DMS53 treated with DMSO at 0.1 percent for 48 hours (cell line): ENCODE results near the gene TNNT2.

ENCODE experiments used
- DNase-seq: peaks from one replicate; lab custom pipeline; 2025; ENCODE audit not compliant: unreplicated experiment; lab: John Stamatoyannopoulos, UW

Gene TNNT2

DNA sequence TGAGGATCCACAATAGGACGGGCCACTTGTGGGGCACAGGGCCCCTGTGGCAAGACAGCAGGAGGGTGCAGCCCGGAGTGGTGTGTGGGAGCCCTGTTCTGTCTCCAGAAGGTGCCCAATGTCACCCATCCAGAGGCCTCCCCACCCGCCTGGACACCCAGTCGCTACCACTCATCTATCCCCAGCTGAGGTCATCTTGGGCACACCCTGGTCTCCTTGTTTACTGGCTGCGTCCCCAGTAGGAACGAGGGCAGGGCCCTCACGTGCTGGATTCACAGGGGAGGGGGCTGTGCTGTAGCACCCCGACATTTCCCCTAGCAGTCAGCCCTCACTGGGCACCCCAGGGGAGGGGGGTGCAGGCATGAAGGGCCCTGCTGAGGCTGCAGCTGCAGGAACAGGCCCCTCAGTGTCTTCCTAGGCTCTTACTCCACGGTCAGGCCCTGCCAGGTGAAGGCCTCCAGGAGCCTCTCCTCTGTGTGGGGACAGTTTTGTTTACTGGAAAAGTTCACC lies 2.3 kb upstream of the TNNT2 start:
- DNase-seq = no peak

DNA sequence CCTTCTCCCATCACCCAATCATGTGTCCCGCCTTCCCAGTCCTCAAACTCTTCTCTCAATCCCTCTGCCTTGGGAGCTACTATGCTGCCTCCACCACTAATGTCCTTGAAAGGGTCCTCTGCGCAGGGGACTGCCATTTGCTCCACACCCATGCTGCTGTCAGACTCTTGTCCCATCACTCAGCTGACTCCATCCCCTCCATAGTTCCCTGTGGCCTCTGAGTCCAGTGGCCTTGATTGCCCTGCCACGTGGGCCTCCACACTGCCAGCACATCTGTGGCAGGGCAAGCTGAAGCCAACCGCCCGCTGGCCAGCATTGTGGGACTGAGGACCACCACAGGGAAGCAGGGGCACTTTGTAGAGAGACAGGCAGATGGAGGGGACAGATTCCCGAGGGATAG lies 1.3 kb upstream of the TNNT2 start:
- DNase-seq = no peak

DNA sequence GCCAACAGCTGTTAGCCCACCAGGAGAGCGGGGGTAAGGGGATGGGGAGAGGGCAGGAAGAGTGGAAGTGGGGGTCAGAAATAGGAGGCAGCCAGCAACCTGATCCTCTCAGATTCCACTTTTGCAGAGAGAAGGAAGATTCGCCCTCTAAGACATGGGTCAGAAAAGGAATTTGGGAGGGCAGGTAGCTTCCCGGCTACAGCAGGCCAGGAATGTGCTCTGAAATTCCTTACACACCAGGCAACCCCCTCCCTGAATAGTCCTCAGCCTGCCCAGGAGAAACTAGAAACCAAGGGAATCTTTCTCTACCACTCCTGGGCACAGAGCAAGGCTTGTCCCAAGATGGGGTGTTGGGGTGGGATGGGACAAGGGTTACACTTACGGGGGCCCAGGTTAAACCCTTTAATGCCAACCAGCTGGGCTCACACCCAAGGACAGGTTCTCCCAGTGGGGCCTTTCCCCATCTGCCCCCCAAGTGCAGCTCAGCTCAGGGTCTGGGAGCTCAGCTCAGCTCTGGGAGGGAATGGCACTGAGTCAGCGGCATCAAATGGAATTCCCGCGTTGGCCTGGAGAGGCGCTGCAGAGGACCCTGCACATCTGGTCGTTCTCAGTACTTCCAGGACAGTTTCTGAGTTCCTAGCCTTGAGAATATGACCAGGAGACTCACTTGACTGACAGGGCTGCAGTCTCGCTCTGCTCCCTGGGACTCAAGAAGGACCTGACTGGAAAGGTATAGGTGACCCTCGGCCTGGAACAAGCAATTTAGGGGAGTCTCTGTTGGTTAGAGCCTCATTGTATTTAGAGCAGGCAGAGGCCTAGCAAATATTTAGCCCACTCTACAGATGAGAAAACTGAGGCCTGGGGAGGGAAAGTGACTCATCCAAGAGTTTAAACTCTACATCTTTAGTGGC lies 761 bp downstream of the TNNT2 start:
- DNase-seq = peak; percentile 29

DNA sequence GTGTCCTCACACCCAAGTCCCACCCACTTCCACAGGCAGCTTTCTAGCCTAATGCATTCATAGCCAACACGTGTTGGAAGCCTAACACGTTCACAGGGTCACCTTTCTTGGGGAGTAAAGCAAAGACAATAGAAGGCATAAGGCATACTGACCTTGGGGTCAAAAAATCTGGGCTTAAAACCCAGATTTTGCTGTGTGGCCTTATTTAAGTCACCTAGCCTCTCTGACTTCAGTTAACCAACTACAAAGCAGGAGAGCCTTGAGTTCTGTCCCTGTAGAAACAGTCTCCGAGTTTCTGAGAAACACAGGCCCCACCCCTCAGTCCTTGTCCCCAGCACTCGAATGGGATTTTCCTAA lies 1.4 kb downstream of the TNNT2 start:
- no peak for DNase-seq

DNA sequence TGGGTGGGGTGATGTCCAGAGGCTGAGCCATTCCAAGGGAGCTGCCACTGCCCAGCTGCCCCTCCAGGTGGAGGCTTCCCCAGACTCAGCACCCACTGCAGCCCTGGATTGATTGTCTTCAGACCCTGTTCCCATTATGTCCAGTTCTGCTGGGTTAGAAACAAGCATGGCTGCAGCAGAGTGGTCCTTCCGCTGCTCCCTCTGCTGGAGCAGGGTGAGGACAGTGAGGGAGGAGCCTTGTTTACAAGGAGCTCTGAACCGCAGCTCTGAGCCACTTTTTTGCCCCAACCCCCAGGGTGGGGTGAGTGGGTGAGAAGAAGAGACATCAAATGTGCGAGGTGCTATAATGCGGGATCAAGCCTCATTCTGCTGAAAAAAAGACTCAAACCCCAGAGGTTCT lies 2.3 kb downstream of the TNNT2 start:
- no peak for DNase-seq

DNA sequence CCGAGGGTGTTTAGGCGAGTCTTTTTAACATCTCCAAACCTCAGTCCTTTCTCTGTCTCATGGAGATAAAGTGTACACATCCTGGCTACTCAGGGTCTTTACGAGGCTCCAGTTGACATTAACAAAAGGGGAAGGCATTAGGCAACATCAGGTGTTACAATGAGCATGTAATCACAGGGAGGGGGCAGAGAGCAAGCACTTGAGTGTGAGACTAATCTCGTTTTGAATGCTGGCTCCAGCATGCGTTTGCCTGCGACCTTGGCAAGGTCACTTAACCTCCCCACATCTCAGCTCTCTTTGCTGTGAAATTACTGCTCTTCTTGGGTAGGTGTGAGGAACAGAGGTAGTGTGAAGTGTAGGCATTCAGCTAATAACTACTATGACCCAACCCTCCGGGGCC lies 3.1 kb downstream of the TNNT2 start:
- DNase-seq = no peak

DNA sequence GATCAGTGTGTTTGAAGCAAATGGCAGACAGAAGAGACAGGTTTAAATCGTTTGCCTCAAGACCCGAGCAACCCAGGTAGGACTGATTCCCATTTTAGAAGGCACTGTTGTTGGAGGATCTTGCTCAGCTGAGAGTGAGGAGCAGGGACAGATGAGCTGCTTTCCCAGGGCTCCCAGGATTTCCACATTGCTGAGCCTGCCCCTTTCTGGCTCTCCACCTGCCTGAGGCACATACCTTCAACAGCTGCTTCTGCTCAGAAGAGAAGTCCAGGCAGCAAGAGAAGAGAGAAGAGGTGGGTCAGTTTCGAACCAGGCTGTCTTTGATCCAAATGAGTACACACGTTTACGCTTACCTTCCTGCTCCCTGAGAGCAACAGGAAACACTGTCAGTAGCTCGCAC lies 5.7 kb downstream of the TNNT2 start:
- DNase-seq = no peak

DNA sequence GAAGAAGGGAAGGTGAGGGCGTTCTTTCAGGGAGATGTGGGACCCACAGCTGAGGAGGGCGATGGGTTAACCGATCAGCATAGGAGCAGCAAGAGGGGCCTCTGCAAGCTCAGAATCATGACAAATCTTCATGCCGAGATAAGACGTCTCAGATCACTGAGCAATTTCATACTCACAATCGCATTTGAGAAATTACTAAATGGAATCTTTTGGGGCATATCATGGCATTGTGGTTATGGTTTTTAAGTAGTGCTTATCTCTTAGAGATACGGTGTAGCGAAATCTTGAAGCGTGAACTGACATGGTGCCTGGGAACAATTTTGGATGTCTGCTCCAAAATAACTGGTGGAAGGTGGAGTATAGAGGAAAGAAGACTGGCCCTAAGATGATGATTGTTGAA lies 6.2 kb downstream of the TNNT2 start:
- no peak for DNase-seq

DNA sequence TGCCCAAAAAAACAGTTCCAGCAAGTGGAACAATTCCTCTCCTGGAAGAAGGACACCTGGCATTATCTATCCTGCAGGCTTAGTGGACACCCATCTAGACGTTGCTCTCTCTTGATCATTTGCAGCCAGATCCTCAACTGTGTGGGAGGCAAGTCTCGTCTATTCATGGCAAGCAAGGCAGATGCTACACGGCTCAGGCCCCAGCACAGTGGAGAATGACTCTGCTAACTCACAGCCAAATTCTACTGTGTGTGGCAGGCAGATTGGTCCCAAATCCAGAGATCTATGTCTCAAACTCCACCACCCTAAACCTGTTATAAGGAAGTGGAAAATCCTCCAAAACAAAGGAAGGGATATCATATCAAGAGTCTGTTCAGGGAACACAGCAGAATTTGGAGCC lies 7.0 kb downstream of the TNNT2 start:
- no peak for DNase-seq

DNA sequence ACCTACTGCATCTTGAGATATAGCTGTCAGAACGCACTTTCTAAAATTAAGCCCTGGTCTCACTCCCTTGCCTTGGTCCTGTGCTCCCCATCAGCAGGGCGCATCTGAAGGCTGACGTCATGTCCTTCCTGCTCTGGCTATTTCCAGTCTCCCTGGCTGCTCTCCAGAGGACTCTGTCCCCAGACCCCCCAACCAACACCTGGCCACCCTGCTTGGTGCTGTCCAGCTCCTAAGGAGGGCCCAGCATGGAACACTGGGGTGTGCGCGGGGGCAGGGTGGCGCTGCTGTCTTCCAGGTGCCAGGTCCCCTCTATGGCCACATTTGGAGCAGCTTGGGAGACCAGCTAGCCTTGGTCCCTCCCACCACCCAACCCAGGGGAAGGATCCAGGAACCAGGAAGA lies 8.3 kb downstream of the TNNT2 start:
- no peak for DNase-seq

DNA sequence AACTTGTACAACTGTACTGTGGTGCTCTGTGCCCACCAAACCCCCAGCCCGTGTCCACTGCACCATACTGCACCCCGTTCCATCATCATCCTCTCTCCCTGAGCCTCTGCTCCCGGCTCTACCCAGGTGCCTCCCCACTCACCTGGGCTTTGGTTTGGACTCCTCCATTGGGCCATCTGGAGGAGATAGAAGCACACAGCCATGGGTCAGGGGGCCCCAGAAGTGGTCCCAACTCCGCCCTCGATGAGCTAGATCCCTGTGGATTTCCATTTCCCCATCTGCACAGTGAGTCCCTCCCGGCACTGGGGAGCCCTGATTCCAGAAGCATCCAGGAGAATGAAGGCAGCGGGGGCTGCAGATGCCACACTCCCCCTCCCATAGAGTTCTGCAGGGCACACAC lies 10.8 kb downstream of the TNNT2 start:
- no peak for DNase-seq

DNA sequence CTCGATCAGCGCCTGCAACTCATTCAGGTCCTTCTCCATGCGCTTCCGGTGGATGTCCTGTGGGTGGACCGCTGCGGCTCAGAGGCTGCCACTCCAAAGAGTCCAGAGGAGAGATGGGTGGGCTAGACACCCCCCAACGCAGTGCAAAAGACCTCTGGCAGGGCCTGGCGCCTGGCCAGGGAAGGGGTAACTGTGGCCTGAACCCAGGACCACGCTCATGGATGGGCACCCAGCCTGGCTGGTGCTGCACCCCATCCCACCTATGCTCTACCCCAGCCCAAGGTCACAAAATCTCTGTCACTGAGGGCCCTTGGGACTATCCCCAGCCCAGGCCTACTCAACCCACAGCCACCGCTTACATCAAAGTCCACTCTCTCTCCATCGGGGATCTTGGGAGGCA lies 12.2 kb downstream of the TNNT2 start:
- no peak for DNase-seq

DNA sequence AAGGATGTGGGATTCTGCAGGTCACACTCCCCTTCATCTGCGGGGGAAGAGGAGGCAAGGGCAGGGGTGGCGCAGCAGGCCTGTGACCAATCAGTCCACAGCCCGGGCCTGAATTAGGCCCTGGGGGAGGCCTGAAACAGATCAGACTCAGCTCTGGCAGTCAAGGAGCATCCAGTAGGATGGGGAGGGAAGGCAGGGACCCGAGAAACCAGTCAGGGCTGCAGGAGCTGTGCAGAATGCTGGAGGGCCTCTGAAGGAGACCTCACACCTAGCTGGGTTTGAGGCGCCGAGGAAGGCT lies 12.7 kb downstream of the TNNT2 start:
- no peak for DNase-seq

DNA sequence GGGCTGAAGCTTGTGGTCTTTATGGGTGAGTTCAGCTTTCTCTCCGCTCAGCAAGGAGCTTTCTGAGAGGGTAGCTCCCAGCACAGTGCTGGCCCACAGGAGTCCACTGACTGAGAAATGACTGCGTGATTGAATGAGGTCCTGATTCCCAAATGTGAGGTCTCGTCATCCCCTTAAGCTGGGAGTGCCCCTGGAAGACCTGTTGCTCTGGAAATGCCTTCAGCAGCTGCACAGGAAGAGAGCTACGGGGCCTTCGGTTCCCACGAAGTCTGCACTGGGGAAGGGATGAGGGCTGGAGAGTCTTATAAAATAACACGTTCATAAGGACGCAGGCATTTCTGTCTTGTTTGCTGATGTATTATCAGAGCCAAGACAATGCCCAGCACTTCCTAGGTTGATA lies 14.0 kb downstream of the TNNT2 start:
- DNase-seq = no peak

DNA sequence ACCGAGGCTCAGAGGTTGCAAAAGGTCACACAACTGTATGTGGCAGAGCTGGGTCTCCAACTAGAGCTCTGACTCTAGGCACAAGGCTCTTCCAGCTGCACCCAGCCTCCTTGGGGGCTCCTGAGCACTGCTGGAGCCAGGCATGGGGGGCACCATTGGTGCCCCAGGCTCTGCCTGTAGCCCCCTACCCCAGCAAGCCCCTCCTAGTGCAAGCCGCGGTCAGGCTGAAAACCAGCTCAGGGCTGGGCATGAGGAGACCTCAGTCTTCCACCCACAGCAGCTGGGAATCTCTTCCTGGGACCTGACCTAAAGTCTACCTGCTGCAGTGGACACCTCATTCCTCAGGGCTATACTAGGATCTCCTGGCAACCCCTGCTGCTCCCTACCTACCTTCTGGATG lies 14.6 kb downstream of the TNNT2 start:
- no peak for DNase-seq

DNA sequence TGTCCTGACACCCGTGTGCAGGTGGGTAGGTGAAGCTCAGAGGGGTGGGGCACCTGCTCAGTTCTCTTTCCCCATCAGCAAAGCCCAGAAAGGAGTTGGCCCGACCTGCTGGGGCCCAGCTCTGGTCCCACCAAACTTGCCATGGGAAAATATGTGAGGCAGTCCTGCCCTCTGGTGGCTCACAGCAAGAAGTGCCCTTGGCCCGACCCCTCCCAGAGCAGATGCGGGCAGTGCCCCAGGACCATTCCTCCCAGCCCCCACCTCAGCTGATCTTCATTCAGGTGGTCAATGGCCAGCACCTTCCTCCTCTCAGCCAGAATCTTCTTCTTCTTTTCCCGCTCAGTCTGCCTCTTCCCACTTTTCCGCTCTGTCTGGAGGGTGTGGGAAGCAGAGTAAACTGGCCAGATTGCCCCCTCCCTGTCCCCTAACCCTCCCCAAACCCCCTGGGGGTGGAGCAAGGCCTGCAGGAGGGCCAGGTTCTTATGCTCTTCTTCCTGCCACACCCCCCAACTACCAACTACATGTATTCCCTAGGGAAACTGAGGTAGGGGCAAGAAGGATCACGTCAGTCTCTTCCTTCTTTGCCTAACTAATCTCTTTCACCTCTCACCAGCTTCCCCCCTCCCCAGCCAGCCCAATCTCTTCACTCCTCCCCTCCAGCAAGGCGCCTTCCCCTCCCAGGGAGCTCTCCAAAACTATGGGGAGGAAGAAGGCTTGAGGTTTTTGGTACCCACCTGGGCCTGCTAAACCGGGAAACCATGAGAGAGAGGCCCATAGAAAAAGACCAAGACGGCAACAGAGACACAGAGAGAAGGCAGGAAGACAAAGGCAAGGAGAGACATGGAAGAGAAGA lies 15.6 kb downstream of the TNNT2 start:
- DNase-seq = peak; percentile 35

DNA sequence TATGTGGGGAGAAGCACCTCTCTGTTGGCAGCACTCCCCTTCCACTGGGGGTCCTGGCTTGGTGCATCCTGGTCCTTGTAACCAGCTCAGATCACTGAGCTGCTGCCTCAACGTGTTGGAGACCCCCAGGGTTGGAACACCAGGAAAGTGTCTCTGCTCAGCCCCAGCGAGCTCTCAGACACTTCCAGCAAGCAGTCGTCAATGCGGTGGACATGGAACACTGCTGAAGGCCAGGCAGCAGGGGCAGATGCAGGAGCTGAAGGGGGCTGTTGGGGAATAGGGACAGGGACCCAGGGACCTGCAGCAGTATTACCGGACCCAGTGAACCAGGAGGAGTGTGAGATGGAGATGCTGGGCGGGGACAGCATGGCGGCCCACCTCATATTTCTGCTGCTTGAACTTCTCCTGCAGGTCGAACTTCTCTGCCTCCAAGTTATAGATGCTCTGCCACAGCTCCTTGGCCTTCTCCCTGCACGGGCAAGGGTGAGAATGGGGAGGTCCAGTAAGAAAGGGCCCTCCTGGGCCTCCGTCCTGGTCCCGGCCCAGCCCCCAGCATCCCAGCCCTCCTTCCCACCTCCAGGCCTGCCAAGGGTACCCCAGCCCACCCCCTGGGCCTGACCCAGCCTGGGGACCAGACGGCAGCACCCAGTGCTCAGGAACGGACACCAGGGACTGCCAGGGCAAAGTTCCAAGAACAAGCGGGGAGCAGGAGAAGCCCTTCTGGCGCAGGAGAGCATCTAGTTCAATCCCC lies 16.4 kb downstream of the TNNT2 start:
- DNase-seq = no peak

DNA sequence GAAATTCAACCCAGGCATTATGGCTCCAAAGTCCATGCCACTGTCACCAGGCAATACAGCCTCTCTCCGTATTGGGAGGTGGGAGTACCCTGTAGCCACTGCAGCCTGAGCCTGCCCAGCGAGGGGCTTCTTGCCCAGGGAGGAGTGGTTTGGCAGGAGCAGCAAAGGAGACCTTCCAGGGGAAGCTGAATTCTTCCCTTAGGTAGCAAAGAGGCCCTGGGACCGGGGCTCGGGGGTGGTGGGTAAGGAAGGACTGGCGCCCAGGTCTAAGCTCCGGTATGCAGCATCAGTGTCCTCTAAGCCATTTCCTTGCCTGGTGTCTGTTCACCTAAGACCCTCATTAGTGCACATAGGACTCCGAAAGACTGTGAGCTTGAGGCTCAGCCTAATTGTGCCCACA lies 17.0 kb downstream of the TNNT2 start:
- no peak for DNase-seq

DNA sequence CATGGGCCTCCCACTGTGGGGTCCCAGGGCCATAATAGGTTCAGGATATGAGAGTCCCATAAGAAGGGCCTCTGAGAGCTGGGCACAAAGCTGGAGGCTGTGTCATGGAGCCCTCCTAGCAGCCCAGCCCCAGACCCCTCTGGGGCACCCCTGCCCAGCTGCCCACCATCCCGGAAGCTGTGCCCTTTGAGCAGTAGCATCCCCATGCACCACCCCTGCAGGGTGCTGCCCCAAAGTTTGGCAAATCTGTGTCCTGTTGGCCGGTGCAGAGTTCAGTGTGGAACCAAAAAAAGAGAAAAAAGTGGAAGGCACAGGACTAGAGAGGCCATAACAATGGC lies 17.6 kb downstream of the TNNT2 start:
- no peak for DNase-seq

DNA sequence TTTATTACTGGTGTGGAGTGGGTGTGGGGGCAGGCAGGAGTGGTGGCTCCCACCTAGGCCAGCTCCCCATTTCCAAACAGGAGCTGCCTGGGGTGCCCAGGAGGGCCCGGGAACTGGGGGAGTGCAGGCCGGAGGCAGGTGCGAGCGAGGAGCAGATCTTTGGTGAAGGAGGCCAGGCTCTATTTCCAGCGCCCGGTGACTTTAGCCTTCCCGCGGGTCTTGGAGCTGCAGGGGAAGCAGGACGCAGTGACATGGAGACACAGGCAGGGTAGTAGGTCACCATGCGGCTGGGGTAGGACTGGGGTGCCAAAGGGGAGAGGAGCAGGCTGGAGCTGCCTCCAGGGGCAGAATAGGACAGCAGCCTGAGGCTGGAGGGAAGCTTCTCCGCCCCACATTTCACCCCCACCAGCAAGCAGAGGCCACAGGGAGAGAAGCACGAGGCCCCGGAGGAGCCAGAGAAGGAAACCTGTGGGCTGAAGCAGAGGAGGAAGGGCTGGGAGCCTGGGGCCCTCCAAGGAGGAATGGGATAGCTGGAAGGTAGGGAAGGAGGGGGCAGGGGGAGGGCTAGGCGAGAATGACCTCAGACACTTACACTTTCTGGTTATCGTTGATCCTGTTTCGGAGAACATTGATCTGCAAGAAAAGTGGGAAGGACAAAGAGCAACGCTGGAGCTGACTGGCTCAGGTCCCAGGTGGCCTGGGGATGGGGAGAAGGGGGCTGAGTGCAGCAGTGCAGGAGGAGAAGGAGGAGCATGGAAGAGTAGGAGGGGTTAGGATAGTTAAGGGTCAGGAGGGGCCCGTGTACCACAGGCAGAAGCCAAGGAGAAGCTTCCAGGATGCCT lies 18.2 kb downstream of the TNNT2 start:
- DNase-seq = no peak

DNA sequence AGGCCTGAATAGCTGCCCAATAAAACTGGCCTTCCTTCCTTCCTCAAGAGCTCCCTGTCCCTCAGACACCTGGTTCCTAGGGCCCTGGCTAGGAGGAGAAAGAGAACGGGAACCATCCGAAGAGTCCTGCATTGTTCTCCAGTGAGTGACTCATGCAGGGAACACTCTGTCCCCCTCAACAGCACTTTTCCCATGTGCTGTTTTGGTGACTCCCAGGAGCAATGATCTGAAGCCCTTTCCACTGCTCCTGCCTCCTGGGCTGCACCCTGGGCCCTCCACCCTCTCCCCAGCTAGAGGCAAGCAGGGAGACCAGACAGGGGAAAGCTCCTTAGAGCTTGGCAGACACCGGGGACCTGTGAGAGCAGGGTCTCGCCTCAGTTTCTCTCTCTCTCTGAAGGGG lies 18.9 kb downstream of the TNNT2 start:
- no peak for DNase-seq
